Activated T-cell treated with anti-CD3 and anti-CD28 coated beads for 48 hours (primary cell): ENCODE results near the gene GK2.

Experiments used
- DNase-seq: peaks from one replicate; pipeline ENCODE4 v3.0.0-alpha.2; 2020; ENCODE audit warnings: low read depth

Gene GK2

DNA sequence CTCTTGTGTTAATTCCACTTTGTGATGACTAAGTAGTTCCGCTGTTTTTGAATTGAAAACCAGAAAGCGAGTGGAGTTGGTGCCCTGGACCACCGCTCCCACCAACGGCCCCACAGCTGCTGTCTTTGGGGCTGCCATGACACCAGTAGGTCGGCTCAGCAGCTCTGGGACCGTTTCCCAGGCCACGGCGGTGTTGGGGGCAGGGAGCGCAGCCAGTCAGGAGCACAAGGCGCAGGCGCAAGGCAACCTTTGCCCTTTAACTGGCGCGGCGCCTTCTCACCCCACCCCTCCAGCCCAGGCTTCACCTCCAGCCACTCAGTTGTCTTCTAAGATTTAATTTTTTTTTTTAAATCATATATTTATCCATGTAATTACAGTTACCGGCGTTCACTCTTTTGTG lies at the start of gene GK2:
GK2 (minus strand) TSS at position 166 of the 400 bp plus-strand sequence; CDS start at position 138, 28 bp downstream.
- DNase-seq: no peak

DNA sequence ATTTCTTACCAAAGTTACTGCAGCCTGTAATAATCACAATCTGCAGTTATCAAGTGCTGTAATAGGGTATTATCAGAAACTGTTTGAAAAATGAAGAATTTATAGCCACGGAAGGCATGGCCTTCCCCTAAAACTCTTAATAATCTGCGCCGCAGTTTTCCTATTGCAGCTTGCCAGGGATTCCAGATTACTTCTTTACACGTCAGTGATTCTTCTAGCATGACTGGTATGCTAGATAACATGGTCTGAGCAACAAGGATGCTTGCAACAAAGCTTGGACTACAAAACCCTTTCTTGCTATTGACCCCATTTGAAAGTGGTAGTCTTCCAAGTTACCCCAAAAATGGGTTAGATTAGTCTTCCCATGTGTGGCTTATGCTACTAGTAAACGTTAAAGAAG lies 47.2 kb upstream of the GK2 start:
- no peak for DNase-seq

DNA sequence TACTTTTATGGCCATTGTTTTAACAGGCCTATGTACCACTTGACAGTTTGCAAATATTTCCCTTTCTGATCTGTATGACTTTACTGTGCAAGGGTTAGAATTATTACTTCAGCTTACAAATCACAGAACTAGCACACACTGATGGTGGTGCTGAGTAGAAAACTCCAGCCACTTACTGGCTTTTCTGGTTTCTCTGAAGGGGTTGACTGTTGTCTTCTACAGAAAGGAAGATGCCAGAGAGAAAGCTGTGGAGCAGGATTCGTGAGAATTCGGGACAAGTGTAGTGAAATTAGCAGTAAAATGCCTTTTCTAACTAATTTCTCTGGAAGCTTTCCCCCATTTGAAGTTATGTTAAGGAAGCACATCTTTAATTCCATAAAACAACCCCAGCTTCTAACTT lies 46.6 kb upstream of the GK2 start:
- DNase-seq: no peak

- DNase-seq: no peak
Measured at GRCh38 chr4:79450053-79450452, 42.0 kb upstream of the GK2 start.

DNA sequence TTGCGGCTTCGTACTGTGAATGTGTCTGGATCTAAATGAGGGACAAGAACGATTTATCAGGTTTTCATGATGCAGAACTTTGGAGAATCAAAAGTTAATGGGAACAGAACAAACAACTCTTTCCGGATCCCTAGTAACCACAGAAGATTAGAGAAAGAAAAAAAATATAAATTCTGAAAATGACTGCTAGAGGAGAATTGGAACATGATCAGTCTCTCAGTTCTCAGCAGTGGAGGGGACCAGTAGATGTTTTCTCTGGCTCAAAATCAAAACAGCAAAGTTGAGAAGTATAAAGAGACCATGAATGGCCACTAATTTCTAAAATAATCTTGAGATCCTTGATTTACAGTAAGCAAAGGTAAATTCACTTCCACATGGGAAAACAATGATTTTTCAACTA lies 38.1 kb upstream of the GK2 start:
- no peak for DNase-seq

GRCh38 chr4:79445371-79445781 lies 37.3 kb upstream of the GK2 start:
- DNase-seq: no peak

DNA sequence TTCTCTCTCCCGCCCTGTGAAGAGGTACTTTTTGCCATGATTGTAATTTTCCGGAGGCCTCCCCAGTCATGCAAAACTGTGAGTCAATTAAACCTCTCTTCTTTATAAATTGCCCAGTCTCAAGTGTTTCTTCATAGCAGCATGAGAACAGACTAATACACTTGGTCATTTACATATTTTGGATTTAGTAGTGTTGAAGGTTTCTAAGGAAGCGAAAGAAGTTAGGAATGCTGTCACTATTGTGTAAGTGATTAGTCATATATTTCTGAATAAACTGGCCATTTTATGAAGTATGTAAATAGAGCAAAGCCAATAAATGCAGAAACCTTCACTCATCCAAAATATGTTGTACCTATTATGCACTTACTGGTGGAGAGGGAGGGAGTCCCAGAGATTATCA lies 34.4 kb upstream of the GK2 start:
- no peak for DNase-seq

DNA sequence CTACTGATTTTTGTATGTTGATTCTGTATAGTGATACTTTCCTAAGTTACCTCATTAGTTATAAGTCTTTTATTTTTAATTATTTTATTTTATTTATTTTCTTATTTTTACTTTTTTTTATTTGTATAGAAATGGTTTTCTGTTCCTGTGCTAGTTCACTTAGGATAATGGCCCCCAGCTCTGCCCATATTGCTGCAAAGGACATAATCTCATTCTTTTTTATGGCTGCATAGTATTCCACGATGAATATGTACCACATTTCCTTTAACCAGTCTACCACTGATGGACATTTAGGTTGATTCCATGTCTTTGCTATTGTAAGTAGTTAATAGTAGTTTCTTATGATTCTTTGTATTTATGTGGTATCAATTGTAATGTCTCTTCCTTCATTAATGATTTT lies 31.5 kb upstream of the GK2 start:
- DNase-seq: no peak

DNA sequence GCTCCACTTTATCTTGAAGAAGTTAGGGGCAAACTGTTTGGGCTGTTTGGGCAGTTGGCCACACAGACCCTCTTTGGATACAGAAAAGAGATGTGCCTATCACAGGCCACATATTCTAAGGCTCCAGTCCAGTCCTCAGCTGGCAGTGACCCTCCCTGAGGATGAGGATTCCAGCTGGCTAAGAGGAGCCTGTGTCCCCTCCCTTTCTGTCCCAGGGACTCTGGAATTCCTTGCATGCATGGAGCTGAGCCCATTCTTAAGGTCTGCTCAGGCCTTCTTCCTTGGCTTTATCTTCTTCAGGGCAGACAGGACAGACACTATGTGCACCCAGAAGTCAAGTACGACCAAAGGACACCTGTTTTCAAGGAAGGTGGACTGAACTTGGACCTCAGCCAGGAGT lies 23.8 kb upstream of the GK2 start:
- no peak for DNase-seq

GRCh38 chr4:79429113-79429903 lies 21.3 kb upstream of the GK2 start:
- no peak for DNase-seq

DNA sequence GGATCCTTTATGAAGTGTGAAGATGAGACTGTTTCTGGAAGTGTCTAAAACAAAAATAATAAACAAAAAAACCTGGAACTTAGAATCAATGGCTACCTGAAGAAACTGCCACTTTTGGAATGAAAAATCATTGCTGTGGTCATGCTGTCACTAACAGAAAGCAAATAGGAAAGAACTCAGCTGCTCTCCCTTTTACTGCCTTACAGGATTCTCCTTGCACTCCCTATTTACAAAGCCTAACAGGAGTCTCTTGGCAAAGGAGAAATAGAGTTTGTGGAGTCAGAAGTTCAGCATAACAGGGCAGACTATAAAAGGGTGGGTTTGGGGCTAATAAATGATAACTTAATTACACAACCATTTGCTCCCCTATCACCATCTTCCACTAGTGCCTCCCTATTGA lies 19.0 kb upstream of the GK2 start:
- DNase-seq: no peak

DNA sequence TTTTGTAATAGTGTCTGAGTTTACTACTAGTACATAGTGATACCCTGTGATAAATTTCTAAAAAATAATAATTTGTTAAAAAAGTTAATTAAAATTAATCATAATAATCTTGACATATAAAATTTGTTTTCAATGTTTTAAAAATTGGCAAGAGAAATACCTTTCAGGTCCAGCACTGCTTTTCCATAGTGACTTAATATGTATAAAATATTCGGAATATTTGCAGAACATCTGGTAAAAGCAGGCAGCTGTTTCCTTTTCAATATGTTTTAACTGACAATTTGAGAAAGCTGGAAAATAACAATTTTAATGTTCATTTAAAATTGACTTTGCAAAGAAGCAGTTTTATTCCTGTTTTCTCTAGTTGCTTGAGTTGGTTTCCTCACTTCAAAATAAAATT lies 17.6 kb upstream of the GK2 start:
- no peak for DNase-seq

GRCh38 chr4:79421483-79421882 lies 13.5 kb upstream of the GK2 start:
- DNase-seq: no peak

DNA sequence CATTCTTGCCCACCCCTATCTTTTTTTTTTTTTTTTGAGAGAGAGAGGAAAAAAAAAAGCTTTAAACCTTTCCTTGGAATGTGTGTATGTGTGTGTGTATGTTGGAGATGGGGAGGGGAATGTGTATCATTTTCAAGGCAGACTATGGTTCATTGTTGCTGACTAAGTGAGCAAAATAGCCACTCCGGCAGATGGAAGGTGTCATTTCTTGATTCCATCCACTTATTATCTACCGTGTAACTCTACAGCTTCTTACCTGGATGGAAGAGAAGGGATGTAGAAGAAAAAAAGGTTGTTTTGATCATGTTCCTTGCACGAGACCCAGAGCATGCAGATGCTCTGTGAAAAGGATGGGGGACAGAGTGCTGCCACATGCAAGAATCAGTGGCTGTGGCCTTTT lies 5.9 kb upstream of the GK2 start:
- DNase-seq: no peak

DNA sequence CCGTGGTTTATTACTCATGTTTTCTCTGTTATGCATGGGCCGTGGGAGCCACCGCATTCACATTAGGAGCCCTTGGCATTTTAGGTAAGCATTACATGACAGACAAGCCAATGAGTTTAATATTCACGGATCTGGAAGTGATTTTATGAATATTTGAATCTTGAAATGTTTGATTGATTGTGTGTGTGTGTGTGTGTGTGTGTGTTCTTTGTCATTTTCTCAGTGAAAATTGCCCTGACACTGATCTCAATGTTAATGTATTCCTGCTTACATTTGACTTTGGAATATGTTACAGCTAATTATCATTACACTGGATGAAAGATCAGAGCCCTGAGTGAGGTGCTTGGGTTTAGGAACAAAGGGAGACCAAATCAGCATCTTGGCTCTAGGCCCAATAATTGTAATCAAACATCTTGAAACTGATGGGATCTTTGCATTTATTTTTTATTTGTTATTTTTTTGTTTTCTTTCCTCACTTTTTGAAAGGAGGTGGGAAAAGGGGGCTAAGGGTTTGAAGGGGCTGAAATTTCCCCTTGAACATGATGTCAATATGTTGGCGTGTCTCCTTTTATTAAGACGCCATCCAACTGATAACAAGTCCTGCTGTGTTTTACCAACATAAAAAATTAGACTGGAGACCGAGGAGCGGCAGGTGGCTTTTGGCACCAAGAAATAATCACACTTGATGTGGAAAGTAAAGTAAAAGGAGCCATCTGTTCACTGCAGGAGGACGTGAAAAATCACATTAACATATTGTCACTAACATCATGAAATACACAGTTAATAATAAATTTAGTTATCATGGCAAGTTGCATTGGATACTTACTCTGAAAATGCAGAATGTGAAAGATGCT lies 5.2 kb upstream of the GK2 start:
- DNase-seq: no peak

- no peak for DNase-seq
Measured at GRCh38 chr4:79404666-79405065, 3.4 kb downstream of the GK2 start.

- DNase-seq: no peak
Measured at GRCh38 chr4:79403356-79403755, 4.7 kb downstream of the GK2 start.

DNA sequence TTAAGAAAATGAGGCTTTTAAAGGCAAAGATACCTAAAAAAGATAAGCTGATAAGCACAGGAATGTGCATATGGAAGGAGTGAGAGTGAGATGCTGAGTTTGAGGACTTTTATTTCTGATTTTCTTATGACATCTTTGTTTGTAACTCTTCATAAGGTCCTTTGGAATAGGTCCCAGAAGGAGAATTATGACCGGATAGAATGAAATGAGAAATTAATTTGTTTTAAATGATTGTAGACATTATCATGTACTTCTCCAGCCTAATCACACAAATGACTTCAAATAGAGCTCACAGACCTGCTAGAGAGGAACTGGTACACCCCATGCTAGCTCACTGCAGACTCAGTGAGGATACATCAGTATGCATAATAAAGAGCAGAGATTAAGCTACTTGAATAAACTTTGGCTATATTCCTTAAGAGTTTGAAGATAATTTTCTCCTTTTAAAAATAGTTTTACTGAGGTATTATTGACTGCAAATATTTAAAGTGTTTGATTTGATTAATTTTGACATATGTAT lies 5.6 kb downstream of the GK2 start:
- no peak for DNase-seq

DNA sequence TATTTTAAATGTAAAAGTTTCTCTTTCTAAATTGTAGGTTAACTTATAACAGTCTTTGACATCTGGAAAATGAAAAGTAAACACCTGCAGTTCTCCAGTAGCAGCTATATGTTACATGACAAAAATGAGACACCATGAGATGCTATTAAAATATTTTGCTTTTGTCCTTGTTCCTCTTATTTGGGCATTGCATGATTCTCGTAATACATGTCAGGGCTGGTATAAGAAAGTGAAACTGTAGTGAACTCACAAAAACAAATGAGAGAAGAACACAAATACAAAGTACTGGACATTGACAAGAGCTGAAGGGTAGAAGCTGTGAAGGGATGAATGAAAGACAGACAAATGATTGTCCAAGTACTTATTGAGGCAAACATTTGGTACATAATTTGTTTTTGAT lies 9.0 kb downstream of the GK2 start:
- no peak for DNase-seq

GRCh38 chr4:79397951-79398350 lies 10.1 kb downstream of the GK2 start:
- DNase-seq: no peak

GRCh38 chr4:79396794-79397193 lies 11.2 kb downstream of the GK2 start:
- DNase-seq: no peak

GRCh38 chr4:79395841-79396240 lies 12.2 kb downstream of the GK2 start:
- no peak for DNase-seq

DNA sequence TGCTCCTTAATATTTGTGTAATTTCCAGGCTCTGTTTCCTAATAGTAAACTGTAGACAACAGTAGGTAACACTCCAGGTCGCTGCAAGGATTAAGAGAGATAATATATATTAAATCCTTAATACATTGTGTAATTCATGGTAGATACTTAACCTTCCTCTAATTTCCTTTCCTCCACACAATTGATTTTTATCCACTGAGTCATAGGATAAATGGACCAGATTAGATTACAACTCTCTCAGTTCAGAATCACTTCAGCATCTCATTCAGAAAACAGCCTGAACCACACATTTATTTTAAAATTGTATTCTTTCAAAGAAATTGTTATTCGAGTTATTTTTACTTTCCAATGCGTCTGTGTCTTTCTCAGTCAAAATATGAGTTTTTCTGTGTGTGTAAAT lies 17.1 kb downstream of the GK2 start:
- DNase-seq: no peak
